Measurements from ENCODE around the gene ITPR1.

ITPR1 gene

GRCh38 chr3:4472312-4472711 lies 20.8 kb upstream of the ITPR1 start:
- Mint-ChIP-seq H3K36me3 (no peaks in the 10 kb centered on the region), H3K4me1 (peaks cover 14% of the 10 kb centered on the region), H3K4me3 (no peak overlapping the region), H3K9me3 (no peaks in the 10 kb centered on the region), H3K27ac (no peak overlapping the region)
- ATAC-seq: no peak
- no peak for DNase-seq (ENCODE audit: low spot score in 2 of 2)

DNA sequence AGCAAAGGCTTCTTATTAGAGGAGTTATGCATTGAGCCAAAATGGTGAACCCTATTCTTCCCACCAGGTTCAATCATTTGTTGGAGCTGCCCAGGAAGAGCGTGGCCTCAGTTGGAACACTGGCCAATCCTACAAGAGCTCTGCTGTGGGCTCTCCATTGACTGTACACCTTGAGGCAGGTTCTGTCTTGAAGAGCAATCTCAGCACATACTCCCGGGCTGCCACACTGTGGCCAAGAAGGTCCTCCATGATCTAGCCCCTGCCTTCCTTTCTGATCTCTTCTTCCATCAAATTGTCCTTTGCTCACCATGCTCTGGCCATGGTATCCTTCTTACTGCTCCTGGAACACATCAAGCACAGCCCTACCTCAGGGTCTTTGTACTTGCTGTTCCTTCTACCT lies 20.4 kb upstream of the ITPR1 start:
- peaks cover 14% of the 10 kb centered on the region for H3K4me1 Mint-ChIP-seq
- no peak overlapping the region for H3K4me3 Mint-ChIP-seq
- DNase-seq (ENCODE audit: low spot score in 2 of 2) (no peak), ATAC-seq (no peak)
- H3K36me3 Mint-ChIP-seq: no peaks in the 10 kb centered on the region
- no peak overlapping the region for H3K27ac Mint-ChIP-seq
- H3K9me3 Mint-ChIP-seq: no peaks in the 10 kb centered on the region

DNA sequence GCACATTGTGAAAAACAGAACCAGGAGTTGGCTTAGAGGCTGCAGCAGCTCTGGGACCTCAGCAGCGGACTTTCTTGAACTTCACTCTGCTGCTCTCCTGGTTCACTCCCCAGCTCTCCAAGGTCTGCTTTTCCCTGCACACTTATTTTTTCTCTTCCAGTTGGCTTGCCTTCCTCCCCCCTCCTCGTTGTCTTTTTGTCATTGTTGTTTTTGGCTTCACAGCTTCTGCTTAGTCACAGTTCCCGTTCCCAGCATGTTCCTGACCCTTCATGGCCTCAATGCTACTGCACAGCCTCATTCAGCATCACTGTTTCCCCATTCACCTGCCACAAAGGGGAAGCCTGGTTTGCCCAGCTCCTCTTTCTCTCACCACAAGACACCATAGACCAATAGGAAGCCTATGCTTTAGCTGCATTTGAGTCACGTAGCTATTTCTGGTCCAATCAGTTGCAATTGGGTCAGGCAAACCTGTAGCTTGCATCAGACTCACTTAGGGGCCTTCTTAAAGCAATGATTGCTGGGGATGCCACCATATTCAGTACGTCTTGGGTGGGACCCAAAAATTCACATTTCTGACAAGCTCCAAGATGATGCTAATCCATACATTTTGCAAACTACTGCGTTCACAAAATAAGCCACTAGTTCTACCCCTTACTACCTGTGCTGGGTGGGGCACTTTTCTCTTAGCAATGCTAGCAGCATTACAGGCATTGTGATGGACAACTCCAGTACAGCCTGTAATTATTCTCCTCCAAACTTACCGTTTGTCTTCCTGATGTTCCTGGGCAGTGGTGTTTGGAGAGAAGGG lies 18.3 kb upstream of the ITPR1 start:
- Mint-ChIP-seq H3K4me3 (peak overlapping the region; percentile 34), H3K9me3 (no peaks in the 10 kb centered on the region), H3K27ac (peak overlapping the region; percentile 14), H3K36me3 (no peaks in the 10 kb centered on the region), H3K4me1 (peaks cover 14% of the 10 kb centered on the region)
- ATAC-seq (peak; percentile 96), DNase-seq (ENCODE audit: low spot score in 2 of 2) (peak in 1 of 2 donors; percentile 59)

GRCh38 chr3:4475804-4476203 lies 17.3 kb upstream of the ITPR1 start:
- H3K9me3 Mint-ChIP-seq: no peaks in the 10 kb centered on the region
- peaks cover 14% of the 10 kb centered on the region for H3K4me1 Mint-ChIP-seq
- DNase-seq (ENCODE audit: low spot score in 2 of 2): no peak
- H3K27ac Mint-ChIP-seq: no peak overlapping the region
- ATAC-seq: no peak
- H3K36me3 Mint-ChIP-seq: no peaks in the 10 kb centered on the region
- peak overlapping the region; percentile 34 for H3K4me3 Mint-ChIP-seq

- H3K36me3 Mint-ChIP-seq: no peaks in the 10 kb centered on the region
- no peaks in the 10 kb centered on the region for H3K9me3 Mint-ChIP-seq
- H3K4me3 Mint-ChIP-seq: no peak overlapping the region
- H3K4me1 Mint-ChIP-seq: peaks cover 14% of the 10 kb centered on the region
- no peak for DNase-seq (ENCODE audit: low spot score in 2 of 2)
- no peak for ATAC-seq
- H3K27ac Mint-ChIP-seq: no peak overlapping the region
Measured at GRCh38 chr3:4476496-4476895, 16.7 kb upstream of the ITPR1 start.

DNA sequence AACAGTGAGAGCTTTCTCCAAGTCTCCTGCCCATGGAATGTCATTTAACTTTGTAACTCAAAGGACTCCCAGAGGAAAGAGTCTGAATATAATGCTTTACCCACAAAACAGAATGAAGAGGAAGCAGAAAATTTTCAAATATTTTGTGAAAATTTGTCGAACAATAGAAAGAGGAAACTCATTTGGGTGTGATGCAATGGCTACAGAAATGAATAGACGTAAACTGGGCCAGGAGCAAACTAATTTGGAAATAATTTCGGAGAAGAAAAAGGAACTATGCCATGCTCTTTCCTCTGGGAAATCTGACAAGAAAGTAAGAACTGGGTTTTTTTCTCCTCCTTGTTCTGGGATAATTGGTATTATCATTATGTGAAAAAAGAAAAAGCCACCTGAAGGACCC lies 14.9 kb upstream of the ITPR1 start:
- no peaks in the 10 kb centered on the region for H3K9me3 Mint-ChIP-seq
- peaks cover 14% of the 10 kb centered on the region for H3K4me1 Mint-ChIP-seq
- DNase-seq (ENCODE audit: low spot score in 2 of 2) (no peak), ATAC-seq (no peak)
- H3K4me3 Mint-ChIP-seq: no peak overlapping the region
- no peaks in the 10 kb centered on the region for H3K36me3 Mint-ChIP-seq
- no peak overlapping the region for H3K27ac Mint-ChIP-seq

DNA sequence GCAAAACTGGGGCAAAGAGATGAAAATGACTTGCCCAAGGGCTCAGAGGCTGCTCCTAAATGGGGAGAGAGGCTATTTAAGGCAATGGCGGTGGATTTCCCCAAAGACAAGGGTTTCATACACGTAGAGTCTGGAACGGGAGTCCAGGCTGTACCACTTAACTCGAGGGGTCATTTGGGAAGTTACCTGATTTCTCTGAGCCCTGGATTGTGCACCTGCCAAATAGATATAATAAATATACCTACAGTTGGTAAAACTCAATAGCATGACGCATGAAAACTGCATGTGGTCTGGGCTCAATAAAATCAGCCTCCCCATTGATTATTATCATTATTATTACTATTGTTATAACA lies 1.3 kb upstream of the ITPR1 start:
- H3K27ac Mint-ChIP-seq: peak overlapping the region; percentile 94
- H3K4me1 Mint-ChIP-seq: peaks cover 48% of the 10 kb centered on the region
- no peaks in the 10 kb centered on the region for H3K9me3 Mint-ChIP-seq
- H3K4me3 Mint-ChIP-seq: peak overlapping the region; percentile 95
- ATAC-seq: no peak
- H3K36me3 Mint-ChIP-seq: peaks cover 34% of the 10 kb centered on the region
- no peak for DNase-seq (ENCODE audit: low spot score in 2 of 2)

DNA sequence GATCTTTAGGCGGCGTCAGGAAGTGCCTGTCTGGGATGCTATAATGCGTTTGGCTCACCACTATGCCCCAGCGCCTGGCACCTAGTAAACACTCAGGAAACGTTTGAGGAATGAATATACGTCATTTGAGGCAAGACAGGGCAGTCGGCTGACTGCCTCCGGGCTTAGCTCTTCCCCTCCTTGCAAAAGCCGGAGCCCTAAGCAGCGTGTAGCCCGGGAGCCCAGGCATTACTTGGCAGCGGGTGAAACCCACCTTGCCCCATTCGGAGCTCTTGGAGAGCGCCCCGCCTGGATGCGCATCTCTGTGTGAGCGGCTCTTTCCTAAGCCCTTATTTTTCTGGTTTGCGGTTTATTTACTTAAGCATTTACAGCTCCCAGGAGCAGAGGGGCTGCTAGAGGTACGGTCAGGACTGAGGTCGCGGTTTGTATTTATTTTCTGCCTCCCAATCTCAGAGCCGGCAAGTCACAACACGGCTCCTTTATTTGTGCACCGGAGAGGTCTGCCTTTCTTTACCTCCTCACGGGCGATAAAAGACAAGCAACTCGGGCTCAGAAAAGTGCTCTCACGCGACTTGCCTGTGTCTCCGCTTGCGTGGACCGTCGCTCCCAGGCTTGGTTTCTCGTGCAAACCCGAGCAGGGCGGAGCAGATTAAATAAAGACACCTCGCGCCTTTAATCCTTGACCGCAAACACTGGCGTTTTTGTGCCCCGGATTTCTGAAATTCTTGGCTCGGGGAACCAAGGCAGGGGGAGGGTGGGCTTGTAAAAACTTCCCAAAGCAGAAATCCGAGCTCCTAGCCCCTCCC lies 737 bp upstream of the ITPR1 start:
- Mint-ChIP-seq H3K4me1 (peaks cover 48% of the 10 kb centered on the region), H3K4me3 (peak overlapping the region; percentile 95), H3K27ac (peak overlapping the region; percentile 94), H3K36me3 (peaks cover 39% of the 10 kb centered on the region), H3K9me3 (no peaks in the 10 kb centered on the region)
- ATAC-seq: peak; percentile 33
- DNase-seq (ENCODE audit: low spot score in 2 of 2): peak; percentile 16 to 65

GRCh38 chr3:4493941-4494894 lies 1.1 kb downstream of the ITPR1 start:
- no peak for ATAC-seq
- peak in 1 of 2 donors; percentile 62 for DNase-seq (ENCODE audit: low spot score in 2 of 2)
- H3K4me1 Mint-ChIP-seq: peaks cover 57% of the 10 kb centered on the region
- H3K4me3 Mint-ChIP-seq: peak overlapping the region; percentile 95
- H3K9me3 Mint-ChIP-seq: no peaks in the 10 kb centered on the region
- H3K36me3 Mint-ChIP-seq: peaks cover 51% of the 10 kb centered on the region
- H3K27ac Mint-ChIP-seq: peak overlapping the region; percentile 94

DNA sequence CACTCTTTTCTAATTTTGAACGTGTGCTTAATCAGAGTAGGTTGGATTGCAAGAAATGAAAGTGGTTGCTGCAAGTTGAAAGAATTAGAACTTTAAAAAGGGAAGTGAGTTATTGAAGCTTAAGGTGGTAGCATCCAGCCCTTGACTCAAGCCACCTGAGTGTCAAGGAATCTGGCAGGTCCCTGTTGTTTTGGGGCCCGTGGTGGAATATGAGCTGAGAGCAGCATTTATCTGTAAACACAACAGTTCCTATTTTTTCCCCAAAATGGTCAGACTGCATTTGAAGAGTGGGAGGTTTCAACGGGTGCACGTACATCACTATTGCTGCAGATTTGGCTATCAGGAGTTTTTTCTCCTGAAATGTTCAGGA lies 1.7 kb downstream of the ITPR1 start:
- peaks cover 57% of the 10 kb centered on the region for H3K4me1 Mint-ChIP-seq
- H3K4me3 Mint-ChIP-seq: peak overlapping the region; percentile 95
- ATAC-seq: no peak
- peaks cover 55% of the 10 kb centered on the region for H3K36me3 Mint-ChIP-seq
- DNase-seq (ENCODE audit: low spot score in 2 of 2): no peak
- peak overlapping the region; percentile 94 for H3K27ac Mint-ChIP-seq
- H3K9me3 Mint-ChIP-seq: no peaks in the 10 kb centered on the region

DNA sequence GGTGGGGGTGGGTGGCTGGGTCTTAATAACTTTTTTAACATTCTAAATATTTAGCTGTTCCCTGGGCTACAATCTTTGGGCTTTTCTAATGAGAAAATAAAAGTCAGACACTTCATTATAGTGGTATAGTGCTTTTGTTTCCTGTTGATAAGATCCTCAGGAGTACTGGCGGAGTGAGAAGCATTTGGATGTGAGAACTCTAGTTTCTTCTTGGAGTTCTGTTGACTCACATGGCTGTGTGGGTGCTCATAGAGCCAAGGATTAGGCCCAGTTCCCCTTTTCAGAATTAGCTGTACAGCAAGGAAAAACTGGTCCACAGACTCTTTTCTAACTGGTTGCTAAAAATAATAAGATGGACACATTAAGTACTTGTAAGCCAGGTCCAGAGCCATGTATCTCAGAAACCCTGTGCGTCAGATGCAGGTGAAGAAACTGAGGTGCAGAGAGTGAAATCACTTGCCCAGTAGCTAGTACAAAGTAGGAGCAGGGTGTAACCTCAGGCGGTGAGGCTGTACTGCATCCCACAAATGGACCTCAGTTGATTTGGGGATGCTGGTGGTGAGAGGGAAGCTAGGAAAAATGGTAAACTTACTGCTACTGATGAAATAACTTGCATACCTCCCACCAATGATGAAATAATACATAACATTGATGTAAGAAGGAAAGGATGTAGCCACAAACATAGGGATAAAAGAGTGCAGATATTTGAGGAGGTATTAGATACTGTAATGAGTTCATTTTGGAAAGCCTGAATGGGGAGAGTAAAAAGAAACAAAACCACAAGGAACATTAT lies 2.3 kb downstream of the ITPR1 start:
- Mint-ChIP-seq H3K4me3 (peak overlapping the region; percentile 95), H3K27ac (peak overlapping the region; percentile 94), H3K4me1 (peaks cover 57% of the 10 kb centered on the region), H3K9me3 (no peaks in the 10 kb centered on the region), H3K36me3 (peaks cover 61% of the 10 kb centered on the region)
- ATAC-seq (no peak), DNase-seq (ENCODE audit: low spot score in 2 of 2) (no peak)

GRCh38 chr3:4496087-4496452 lies 2.9 kb downstream of the ITPR1 start:
- no peak for ATAC-seq
- DNase-seq (ENCODE audit: low spot score in 2 of 2): no peak
- Mint-ChIP-seq H3K4me3 (peak overlapping the region; percentile 95), H3K36me3 (peaks cover 67% of the 10 kb centered on the region), H3K4me1 (peaks cover 53% of the 10 kb centered on the region), H3K9me3 (no peaks in the 10 kb centered on the region), H3K27ac (peak overlapping the region; percentile 94)

DNA sequence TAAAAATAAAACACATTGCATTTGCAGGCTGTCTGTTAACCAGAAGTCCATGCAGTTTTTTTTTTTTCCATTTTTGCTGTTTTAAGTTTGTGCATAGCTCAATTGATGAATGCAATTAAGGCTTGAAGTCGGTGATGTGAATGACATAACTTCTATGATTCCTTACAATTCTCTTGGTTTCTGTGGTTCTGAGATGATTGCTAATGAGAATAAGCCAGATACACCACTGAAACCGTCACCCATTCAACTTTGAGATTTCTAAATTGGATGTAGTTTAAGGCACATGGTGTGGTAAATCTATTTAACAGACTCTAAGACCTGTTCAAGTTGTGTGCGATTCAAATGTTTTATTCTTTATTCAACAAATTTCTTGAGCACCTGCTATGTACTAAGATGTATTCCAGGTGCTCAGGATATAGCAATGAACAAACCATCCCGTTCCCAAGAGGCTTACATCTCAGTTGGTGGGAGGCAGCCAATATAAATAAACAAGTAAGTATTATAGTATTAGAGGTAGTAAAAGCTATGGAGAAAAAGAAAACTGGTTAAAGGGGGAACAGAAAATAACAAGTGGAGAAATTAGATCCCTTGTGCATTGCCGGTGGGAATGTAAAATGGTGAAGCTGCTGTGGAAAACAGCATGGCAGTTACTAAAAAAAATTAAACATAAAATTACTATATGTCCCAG lies 4.0 kb downstream of the ITPR1 start:
- Mint-ChIP-seq H3K4me3 (no peak overlapping the region), H3K4me1 (peaks cover 45% of the 10 kb centered on the region), H3K36me3 (peaks cover 72% of the 10 kb centered on the region), H3K9me3 (no peaks in the 10 kb centered on the region), H3K27ac (no peak overlapping the region)
- DNase-seq (ENCODE audit: low spot score in 2 of 2): no peak
- no peak for ATAC-seq

GRCh38 chr3:4497843-4498324 lies 4.7 kb downstream of the ITPR1 start:
- no peak for DNase-seq (ENCODE audit: low spot score in 2 of 2)
- H3K4me3 Mint-ChIP-seq: no peak overlapping the region
- no peak for ATAC-seq
- H3K4me1 Mint-ChIP-seq: peaks cover 42% of the 10 kb centered on the region
- H3K9me3 Mint-ChIP-seq: no peaks in the 10 kb centered on the region
- no peak overlapping the region for H3K27ac Mint-ChIP-seq
- peaks cover 72% of the 10 kb centered on the region for H3K36me3 Mint-ChIP-seq
